ENCODE data around the gene CH25H. TPM values are rescaled to one million over a fixed set of nuclear protein-coding genes. Genes with fewer than 3 reads are reported as not detected.
"Not testable (repeated sequence)": the region's sequence is repeated elsewhere in the genome, so short reads cannot be mapped to it uniquely, and the experiment has no call there.

Gene CH25H
- total RNA-seq, 3 donors from 2014 or later, result 0.80 to 1.2 (median 0.84) TPM

DNA sequence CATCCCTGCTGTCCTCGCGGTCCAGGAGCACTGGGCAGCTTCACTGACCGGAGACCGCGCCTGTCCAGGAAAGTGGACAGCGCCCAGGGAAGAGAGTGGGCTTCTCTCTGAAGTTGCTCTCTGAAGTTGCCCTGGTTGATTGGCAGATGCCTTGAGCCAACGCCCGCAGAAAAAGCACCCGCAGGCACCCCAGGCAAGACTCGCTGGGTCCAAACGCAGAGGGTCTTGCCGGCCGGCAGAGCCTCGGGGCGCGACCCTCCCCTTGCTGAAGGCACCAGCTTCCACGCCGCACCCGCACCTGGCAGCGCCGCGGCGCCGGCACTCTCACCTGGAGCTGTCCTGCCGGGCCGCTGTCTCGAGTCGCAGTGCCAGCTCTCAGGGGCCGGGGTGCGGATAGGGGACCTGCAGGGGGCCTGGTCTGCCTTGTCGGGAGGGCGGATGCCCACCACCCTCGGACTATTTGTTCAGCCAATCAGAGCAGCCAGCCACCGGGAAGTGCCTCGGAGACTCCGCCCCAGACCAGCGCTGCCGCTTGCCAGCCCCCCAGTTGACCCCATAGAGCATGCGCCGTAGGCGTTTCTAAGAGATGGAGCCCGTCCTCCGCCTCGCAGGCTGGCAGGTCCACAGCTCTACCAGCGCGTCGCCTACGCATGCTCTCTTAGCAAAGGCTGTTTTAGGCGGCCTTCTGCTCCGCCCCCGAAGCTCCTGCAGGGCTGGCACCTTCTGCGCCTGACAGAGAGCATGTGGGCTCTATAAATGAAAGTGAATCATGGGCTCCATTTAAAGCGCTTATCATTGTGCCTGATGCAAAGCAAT lies 44.5 kb upstream of the CH25H start, which contains the start of gene LIPA:
TSS of gene LIPA (minus strand) at position 367 of the 816 bp plus-strand sequence. CDS start 4,127 bp downstream, outside the sequence.
- DNase-seq (peak; percentile 91 to 97 (median 92)), ATAC-seq (peak; percentile 99)
- TF ChIP-seq, protein P1, sequence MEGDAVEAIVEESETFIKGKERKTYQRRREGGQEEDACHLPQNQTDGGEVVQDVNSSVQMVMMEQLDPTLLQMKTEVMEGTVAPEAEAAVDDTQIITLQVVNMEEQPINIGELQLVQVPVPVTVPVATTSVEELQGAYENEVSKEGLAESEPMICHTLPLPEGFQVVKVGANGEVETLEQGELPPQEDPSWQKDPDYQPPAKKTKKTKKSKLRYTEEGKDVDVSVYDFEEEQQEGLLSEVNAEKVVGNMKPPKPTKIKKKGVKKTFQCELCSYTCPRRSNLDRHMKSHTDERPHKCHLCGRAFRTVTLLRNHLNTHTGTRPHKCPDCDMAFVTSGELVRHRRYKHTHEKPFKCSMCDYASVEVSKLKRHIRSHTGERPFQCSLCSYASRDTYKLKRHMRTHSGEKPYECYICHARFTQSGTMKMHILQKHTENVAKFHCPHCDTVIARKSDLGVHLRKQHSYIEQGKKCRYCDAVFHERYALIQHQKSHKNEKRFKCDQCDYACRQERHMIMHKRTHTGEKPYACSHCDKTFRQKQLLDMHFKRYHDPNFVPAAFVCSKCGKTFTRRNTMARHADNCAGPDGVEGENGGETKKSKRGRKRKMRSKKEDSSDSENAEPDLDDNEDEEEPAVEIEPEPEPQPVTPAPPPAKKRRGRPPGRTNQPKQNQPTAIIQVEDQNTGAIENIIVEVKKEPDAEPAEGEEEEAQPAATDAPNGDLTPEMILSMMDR (IDR thresholded peaks at IDR 0.05), result no peak
- H3K4me3 ChIP-seq, result peak within 1 kb of the TSS; percentile 48
- peaks cover 7% of the 10 kb centered on the region for H3K9me3 ChIP-seq
- H3K36me3 ChIP-seq (ENCODE audit: low read depth), result no peaks in the 10 kb centered on the region
- intact Hi-C loops (cut with DNase I, micrococcal nuclease), result loop anchor here (10.0 kb wide), 2 partner anchors 163 to 313 kb away; partner anchors contain the start of gene IFIT5 (in 1 of the 2)
- H3K4me1 ChIP-seq (ENCODE audit: low read depth), result no peaks in the 10 kb centered on the region

DNA sequence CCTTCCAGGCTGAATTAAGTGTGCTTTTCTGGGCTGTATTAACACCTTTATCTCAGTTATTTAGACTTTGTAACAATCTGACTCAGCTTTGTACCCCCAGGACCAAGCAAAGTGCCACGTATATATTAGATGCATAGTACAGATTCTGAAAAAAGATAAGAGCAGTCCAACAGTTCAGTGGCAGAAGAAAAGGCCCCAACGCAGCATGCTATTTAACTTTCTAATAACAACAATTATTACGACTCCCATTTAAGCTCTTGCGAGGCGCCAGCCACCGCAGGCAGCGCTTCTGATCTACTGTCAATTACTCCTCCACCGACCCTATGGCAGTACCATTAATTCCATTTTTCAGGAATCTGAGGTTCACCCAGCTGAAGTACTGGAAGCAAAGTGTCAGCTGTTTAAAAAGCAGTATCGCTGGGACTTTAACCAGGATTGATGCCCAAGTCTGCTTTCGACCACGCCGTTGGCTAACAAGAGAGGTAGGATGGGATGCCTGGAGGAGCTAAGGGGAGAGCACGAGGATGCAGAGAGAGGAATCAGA lies 43.8 kb upstream of the CH25H start:
- Histone ChIP-seq H3K4me1 (ENCODE audit: low read depth) (no peaks in the 10 kb centered on the region), H3K9me3 (peaks cover 7% of the 10 kb centered on the region), H3K4me3 (peak overlapping the region; percentile 48), H3K36me3 (ENCODE audit: low read depth) (no peaks in the 10 kb centered on the region)
- DNase-seq (no peak), ATAC-seq (no peak)
- TF ChIP-seq, protein P1 (IDR thresholded peaks at IDR 0.05), result no peak
- intact Hi-C loops (cut with DNase I, micrococcal nuclease), result loop anchor here (10.0 kb wide), 2 partner anchors 164 to 314 kb away; partner anchors contain the start of gene IFIT5 (in 1 of the 2)

DNA sequence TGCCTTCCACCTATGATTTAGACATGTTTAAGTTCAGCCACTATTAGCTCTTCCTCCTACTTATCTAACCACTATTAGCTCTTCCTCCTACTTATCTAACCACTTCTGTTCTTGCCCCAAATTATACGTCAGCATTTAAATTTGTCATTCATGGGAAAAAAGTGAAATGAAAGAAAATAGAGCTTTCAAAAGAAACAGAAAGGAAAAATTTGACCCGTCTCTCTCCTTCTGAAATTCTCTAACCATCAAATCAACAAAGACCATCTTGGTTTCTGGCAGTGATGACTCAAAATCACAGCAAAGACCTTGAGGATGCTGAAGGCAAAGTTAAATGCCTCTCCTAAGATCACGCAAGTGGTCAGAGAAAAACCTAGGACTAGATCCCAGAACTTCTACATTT lies 41.9 kb upstream of the CH25H start:
- intact Hi-C loops (cut with DNase I, micrococcal nuclease), result no loop called here
- H3K4me3 ChIP-seq, result no peak overlapping the region
- ATAC-seq, result no peak
- H3K36me3 ChIP-seq (ENCODE audit: low read depth), result no peaks in the 10 kb centered on the region
- TF ChIP-seq, protein P1 (IDR thresholded peaks at IDR 0.05), result no peak
- DNase-seq, result no peak
- H3K4me1 ChIP-seq (ENCODE audit: low read depth), result no peaks in the 10 kb centered on the region
- peaks cover 4% of the 10 kb centered on the region for H3K9me3 ChIP-seq

DNA sequence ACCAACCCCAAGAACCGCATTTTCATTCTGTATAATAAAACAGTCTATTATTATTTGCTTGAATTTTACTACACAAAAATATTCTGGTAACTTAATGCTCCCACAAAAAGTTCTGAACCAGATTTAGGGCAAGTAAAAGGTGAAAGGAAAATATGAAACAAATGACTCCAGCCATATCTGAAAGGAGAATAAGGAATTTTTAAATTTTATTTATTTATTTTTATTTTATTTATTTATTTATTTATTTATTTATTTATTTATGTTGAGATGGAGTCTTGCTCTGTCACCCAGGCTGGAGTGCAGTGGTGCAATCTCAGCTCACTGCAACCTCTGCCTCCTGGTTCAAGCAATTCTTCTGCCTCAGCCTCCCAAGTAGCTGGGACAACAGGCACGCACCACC lies 40.5 kb upstream of the CH25H start:
- H3K9me3 ChIP-seq; H3K36me3 ChIP-seq (ENCODE audit: low read depth); intact Hi-C loops (cut with DNase I, micrococcal nuclease); H3K4me1 ChIP-seq (ENCODE audit: low read depth); DNase-seq; H3K4me3 ChIP-seq; ATAC-seq: not testable (repeated sequence)

DNA sequence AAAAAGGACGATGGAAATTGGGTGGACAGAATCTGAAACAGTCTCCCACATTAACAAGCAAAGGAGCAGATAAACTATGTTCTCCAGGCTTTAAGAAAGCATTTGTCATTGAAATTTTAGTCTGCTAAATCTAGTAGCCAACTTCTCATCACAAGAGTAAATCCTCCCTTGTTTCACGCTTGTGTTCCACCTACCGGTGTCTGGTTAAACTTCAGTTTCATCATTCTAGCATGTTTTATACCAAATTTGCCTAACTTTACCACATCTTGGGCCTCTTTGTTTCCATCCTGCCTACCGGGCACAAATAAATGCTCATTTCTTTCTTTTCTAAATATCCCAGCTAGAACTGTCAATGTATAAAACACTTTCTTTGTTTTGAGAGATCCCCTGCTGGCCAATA lies 38.7 kb upstream of the CH25H start:
- no peak for DNase-seq
- intact Hi-C loops (cut with DNase I, micrococcal nuclease), result no loop called here
- no peak overlapping the region for H3K4me3 ChIP-seq
- H3K9me3 ChIP-seq, result no peaks in the 10 kb centered on the region
- TF ChIP-seq, protein P1 (IDR thresholded peaks at IDR 0.05), result no peak
- no peak for ATAC-seq
- H3K4me1 ChIP-seq (ENCODE audit: low read depth), result no peaks in the 10 kb centered on the region
- no peaks in the 10 kb centered on the region for H3K36me3 ChIP-seq (ENCODE audit: low read depth)
